ENCODE measurements around the gene SIL1. TPM values are rescaled to one million over a fixed set of nuclear protein-coding genes. Genes with fewer than 3 reads are reported as not detected.

SIL1 gene
- total RNA-seq, 1 experiment from 2014 or later: 10.7 TPM

DNA sequence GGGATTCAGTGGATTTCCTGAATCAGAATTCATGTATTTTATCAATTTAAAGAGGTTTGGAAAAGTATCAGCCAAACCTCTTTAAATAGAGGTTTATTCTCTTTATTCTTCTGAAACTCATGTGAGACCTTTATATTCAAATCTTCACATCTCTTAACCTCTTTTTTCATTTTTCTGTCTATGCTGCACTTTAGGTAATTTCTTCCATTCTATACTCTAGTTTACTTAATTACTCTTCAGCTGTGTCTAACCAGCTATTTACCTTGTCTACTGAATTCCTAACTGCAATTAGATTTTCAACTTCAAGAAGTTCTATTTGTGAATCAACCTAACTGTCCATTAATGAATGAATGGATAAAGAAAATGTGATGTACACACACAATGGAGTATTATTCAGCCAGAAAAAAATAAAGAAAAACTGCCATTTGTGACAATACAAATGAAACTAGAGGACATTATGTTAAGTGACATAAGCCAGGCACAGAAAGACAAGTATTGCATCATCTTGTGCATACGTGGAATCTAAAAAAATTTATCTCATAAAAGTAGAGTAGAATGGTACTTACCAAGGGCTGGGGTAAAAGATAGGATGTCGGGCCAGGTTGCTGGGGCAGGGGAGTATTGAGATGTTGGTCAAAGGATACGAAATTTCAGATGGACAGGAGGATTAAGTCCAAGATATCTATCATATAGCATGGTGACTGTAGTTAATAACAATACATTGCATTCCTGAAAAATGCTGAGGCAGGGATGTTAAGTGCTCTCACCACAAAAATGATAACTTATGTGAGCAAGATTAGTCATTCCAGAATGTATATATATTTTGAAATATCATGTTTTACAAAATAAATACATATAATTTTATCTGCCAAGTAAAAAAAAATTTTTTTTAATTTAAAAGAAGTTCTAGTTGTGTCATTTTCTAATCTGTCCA is 193.5 kb downstream of the SIL1 start:
- Mint-ChIP-seq H3K36me3 (peaks cover 5% of the 10 kb centered on the region; the same call in 1 of the 2 replicates), H3K9me3 (peaks cover 6% of the 10 kb centered on the region), H3K27ac (no peak overlapping the region), H3K4me3 (no peak overlapping the region), H3K27me3 (ENCODE audit: low read depth) (no peaks in the 10 kb centered on the region), H3K4me1 (no peaks in the 10 kb centered on the region)
- no peak for ATAC-seq
- POLR2A ChIA-PET: no interaction called here
- TF ChIP-seq TCF7 (CRISPR knock-in tag; IDR thresholded peaks at IDR 0.05; ENCODE audit: low read depth) (no peak), ZNF317 (CRISPR knock-in tag; IDR thresholded peaks at IDR 0.05; ENCODE audit: borderline replicate concordance, low read depth) (no peak), GABPB1 (CRISPR knock-in tag; IDR thresholded peaks at IDR 0.05) (0 out of 2 replicates have a peak, but pooled peaks have one; percentile 24)
- CTCF ChIA-PET: interaction anchor here (0.6 kb wide), 1 partner anchor 289 kb away, joined by 3 read pairs; no protein-coding TSS in a partner anchor
- DNase-seq (ENCODE audit: low spot score): no peak

DNA sequence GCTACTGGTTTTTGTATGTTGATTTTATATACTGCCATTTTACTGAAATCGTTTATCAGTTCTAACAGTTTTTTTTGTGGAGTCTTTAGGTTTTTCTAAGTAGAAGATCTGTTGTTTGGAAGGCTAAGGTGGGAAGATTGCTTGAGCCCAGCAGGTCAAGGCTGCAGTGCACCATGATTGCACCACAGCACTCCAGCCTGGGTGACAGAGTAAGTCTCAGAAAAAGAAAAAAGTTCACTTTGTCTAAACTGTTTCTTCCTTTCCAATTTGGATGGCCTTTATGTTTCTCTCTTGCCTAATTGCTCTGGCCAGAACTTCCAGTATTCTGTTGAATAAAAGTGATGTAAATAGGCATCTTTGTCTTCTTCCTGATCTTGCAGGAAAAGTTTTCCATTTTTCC is 198.5 kb downstream of the SIL1 start:
- ChIA-PET POLR2A (no interaction called here), CTCF (no interaction called here)
- H3K36me3 Mint-ChIP-seq: peaks cover 10% of the 10 kb centered on the region
- H3K4me1 Mint-ChIP-seq: no peaks in the 10 kb centered on the region
- DNase-seq (ENCODE audit: low spot score) (no peak), ATAC-seq (no peak)
- no peak overlapping the region for H3K4me3 Mint-ChIP-seq
- TF ChIP-seq, protein P1, sequence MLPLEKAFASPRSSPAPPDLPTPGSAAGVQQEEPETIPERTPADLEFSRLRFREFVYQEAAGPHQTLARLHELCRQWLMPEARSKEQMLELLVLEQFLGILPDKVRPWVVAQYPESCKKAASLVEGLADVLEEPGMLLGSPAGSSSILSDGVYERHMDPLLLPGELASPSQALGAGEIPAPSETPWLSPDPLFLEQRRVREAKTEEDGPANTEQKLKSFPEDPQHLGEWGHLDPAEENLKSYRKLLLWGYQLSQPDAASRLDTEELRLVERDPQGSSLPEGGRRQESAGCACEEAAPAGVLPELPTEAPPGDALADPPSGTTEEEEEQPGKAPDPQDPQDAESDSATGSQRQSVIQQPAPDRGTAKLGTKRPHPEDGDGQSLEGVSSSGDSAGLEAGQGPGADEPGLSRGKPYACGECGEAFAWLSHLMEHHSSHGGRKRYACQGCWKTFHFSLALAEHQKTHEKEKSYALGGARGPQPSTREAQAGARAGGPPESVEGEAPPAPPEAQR (CRISPR knock-in tag; IDR thresholded peaks at IDR 0.05): no peak
- TF ChIP-seq TCF7 (CRISPR knock-in tag; IDR thresholded peaks at IDR 0.05; ENCODE audit: low read depth): no peak
- no peak for TF ChIP-seq CBFB (CRISPR knock-in tag; IDR thresholded peaks at IDR 0.05; ENCODE audit: low read depth)
- TF ChIP-seq IRF2 (CRISPR knock-in tag; IDR thresholded peaks at IDR 0.05; ENCODE audit: borderline replicate concordance, low read depth): no peak
- no peak for TF ChIP-seq KAT7 (CRISPR knock-in tag; IDR thresholded peaks at IDR 0.05; ENCODE audit: borderline replicate concordance)
- H3K9me3 Mint-ChIP-seq: peaks cover 21% of the 10 kb centered on the region
- H3K27ac Mint-ChIP-seq: no peak overlapping the region
- peaks cover 7% of the 10 kb centered on the region; the same call in 1 of the 2 replicates for H3K27me3 Mint-ChIP-seq (ENCODE audit: low read depth)

DNA sequence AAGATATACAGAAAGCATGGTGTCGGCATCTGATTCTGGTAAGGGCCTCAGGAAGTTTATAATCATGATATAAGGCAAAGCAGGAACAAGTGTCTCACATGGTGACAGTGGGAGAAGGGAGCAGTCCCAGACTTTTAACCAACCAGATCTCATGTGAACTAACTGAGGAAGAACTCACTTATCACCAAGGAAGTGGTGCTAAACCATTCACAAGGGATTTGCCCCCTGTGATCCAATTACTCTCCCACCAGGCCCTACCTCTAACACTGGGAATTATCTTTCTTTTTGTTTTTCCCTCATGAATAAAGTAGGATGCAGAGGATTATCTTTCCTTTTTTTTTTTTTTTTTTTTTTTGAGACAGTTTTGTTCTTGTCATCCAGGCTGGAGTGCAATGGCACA is 199.6 kb downstream of the SIL1 start:
- no peak for DNase-seq (ENCODE audit: low spot score)
- no peak overlapping the region for H3K27ac Mint-ChIP-seq
- ChIA-PET CTCF (no interaction called here), POLR2A (no interaction called here)
- H3K4me1 Mint-ChIP-seq: no peaks in the 10 kb centered on the region
- no peak for TF ChIP-seq ZNF317 (CRISPR knock-in tag; IDR thresholded peaks at IDR 0.05; ENCODE audit: borderline replicate concordance, low read depth)
- no peak for TF ChIP-seq ZNF416 (CRISPR knock-in tag; IDR thresholded peaks at IDR 0.05)
- no peak for TF ChIP-seq MYBL2 (CRISPR knock-in tag; IDR thresholded peaks at IDR 0.05)
- TF ChIP-seq, protein P2, sequence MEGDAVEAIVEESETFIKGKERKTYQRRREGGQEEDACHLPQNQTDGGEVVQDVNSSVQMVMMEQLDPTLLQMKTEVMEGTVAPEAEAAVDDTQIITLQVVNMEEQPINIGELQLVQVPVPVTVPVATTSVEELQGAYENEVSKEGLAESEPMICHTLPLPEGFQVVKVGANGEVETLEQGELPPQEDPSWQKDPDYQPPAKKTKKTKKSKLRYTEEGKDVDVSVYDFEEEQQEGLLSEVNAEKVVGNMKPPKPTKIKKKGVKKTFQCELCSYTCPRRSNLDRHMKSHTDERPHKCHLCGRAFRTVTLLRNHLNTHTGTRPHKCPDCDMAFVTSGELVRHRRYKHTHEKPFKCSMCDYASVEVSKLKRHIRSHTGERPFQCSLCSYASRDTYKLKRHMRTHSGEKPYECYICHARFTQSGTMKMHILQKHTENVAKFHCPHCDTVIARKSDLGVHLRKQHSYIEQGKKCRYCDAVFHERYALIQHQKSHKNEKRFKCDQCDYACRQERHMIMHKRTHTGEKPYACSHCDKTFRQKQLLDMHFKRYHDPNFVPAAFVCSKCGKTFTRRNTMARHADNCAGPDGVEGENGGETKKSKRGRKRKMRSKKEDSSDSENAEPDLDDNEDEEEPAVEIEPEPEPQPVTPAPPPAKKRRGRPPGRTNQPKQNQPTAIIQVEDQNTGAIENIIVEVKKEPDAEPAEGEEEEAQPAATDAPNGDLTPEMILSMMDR (IDR thresholded peaks at IDR 0.05): no peak
- peaks cover 7% of the 10 kb centered on the region; the same call in 1 of the 2 replicates for H3K27me3 Mint-ChIP-seq (ENCODE audit: low read depth)
- peaks cover 8% of the 10 kb centered on the region for H3K36me3 Mint-ChIP-seq
- H3K9me3 Mint-ChIP-seq: peaks cover 18% of the 10 kb centered on the region
- ATAC-seq: no peak
- no peak overlapping the region for H3K4me3 Mint-ChIP-seq

DNA sequence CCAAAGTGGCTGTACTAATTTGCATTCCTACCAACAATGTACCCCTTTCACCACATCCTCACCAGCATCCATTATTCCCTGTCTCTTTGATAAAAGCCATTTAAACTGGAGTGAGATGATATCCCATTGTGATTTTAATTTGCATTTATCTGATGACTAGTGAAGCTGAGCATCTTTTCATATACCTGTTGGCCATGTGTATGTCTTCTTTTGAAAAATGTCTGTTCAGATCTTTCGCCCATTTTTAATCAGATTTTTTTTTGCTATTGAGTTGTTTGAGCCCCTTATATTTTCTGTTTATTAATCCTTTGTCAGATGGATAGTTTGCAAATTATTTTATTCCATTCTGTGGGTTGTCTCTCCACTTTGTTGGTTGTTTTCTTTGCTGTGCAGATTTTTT is 202.0 kb downstream of the SIL1 start:
- peaks cover 18% of the 10 kb centered on the region for H3K9me3 Mint-ChIP-seq
- ChIA-PET POLR2A (no interaction called here), CTCF (no interaction called here)
- H3K36me3 Mint-ChIP-seq: peaks cover 8% of the 10 kb centered on the region
- H3K27me3 Mint-ChIP-seq (ENCODE audit: low read depth): peaks cover 7% of the 10 kb centered on the region; the same call in 1 of the 2 replicates
- ATAC-seq: no peak
- H3K4me1 Mint-ChIP-seq: no peaks in the 10 kb centered on the region
- no peak overlapping the region for H3K27ac Mint-ChIP-seq
- no peak for DNase-seq (ENCODE audit: low spot score)
- no peak overlapping the region for H3K4me3 Mint-ChIP-seq
- TF ChIP-seq, protein P3, sequence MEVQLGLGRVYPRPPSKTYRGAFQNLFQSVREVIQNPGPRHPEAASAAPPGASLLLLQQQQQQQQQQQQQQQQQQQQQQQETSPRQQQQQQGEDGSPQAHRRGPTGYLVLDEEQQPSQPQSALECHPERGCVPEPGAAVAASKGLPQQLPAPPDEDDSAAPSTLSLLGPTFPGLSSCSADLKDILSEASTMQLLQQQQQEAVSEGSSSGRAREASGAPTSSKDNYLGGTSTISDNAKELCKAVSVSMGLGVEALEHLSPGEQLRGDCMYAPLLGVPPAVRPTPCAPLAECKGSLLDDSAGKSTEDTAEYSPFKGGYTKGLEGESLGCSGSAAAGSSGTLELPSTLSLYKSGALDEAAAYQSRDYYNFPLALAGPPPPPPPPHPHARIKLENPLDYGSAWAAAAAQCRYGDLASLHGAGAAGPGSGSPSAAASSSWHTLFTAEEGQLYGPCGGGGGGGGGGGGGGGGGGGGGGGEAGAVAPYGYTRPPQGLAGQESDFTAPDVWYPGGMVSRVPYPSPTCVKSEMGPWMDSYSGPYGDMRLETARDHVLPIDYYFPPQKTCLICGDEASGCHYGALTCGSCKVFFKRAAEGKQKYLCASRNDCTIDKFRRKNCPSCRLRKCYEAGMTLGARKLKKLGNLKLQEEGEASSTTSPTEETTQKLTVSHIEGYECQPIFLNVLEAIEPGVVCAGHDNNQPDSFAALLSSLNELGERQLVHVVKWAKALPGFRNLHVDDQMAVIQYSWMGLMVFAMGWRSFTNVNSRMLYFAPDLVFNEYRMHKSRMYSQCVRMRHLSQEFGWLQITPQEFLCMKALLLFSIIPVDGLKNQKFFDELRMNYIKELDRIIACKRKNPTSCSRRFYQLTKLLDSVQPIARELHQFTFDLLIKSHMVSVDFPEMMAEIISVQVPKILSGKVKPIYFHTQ (CRISPR knock-in tag; IDR thresholded peaks at IDR 0.05): no peak
- TF ChIP-seq ZBTB21 (CRISPR knock-in tag; IDR thresholded peaks at IDR 0.05; ENCODE audit: borderline replicate concordance) (no peak), MXD4 (CRISPR knock-in tag; IDR thresholded peaks at IDR 0.05; ENCODE audit: borderline replicate concordance) (no peak), SMAD3 (CRISPR knock-in tag; IDR thresholded peaks at IDR 0.05; ENCODE audit: borderline replicate concordance) (no peak), MYBL2 (CRISPR knock-in tag; IDR thresholded peaks at IDR 0.05) (no peak), NR3C1 (CRISPR knock-in tag; conservative IDR thresholded peaks at IDR 0.05; ENCODE audit: low read depth) (no peak), ZNF121 (CRISPR knock-in tag; IDR thresholded peaks at IDR 0.05) (no peak)
- TF ChIP-seq, protein P4, sequence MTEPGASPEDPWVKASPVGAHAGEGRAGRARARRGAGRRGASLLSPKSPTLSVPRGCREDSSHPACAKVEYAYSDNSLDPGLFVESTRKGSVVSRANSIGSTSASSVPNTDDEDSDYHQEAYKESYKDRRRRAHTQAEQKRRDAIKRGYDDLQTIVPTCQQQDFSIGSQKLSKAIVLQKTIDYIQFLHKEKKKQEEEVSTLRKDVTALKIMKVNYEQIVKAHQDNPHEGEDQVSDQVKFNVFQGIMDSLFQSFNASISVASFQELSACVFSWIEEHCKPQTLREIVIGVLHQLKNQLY (CRISPR knock-in tag; IDR thresholded peaks at IDR 0.05): no peak
- TF ChIP-seq, protein P5, sequence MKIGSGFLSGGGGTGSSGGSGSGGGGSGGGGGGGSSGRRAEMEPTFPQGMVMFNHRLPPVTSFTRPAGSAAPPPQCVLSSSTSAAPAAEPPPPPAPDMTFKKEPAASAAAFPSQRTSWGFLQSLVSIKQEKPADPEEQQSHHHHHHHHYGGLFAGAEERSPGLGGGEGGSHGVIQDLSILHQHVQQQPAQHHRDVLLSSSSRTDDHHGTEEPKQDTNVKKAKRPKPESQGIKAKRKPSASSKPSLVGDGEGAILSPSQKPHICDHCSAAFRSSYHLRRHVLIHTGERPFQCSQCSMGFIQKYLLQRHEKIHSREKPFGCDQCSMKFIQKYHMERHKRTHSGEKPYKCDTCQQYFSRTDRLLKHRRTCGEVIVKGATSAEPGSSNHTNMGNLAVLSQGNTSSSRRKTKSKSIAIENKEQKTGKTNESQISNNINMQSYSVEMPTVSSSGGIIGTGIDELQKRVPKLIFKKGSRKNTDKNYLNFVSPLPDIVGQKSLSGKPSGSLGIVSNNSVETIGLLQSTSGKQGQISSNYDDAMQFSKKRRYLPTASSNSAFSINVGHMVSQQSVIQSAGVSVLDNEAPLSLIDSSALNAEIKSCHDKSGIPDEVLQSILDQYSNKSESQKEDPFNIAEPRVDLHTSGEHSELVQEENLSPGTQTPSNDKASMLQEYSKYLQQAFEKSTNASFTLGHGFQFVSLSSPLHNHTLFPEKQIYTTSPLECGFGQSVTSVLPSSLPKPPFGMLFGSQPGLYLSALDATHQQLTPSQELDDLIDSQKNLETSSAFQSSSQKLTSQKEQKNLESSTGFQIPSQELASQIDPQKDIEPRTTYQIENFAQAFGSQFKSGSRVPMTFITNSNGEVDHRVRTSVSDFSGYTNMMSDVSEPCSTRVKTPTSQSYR (CRISPR knock-in tag; IDR thresholded peaks at IDR 0.05): no peak

Data from WTC11 (cell line).